Measurements from ENCODE around the gene LIM2. TPM values are rescaled to one million over a fixed set of nuclear protein-coding genes. Genes with fewer than 3 reads are reported as not detected.
A peak's percentile ranks its signal among the peaks of the same experiment; 100 is the strongest.
"Not testable (repeated sequence)": the region's sequence is repeated elsewhere in the genome, so short reads cannot be mapped to it uniquely, and the experiment has no call there.

LIM2 gene, protein sequence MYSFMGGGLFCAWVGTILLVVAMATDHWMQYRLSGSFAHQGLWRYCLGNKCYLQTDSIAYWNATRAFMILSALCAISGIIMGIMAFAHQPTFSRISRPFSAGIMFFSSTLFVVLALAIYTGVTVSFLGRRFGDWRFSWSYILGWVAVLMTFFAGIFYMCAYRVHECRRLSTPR
- not detected for total RNA-seq

DNA sequence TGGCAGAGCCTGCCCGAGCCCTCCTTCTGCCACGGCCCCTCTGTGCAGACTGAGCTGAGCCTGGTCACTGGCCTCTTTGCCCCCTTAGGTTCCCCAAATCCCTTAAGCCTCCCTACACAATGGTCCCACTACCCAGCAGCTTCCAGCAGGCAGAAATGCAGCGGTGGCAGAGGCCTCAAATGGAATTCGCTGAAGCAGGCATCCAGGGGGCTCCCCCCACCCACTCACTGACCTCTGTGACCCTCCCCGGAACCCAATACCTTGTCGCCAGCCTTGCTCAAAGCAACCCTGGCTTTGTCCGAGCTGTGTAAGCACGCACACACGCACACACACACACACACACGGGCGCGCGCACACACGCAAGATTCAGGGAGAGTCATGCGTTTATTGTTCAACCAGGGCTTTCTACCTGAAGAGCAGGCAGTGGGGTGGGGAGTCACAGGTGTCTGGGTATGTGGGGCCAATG, at the start of gene LIM2:
Gene LIM2 (minus strand): TSS at position 51 of the 466 bp plus-strand sequence. CDS start 531 bp downstream, outside the sequence.
- no peaks in the 10 kb centered on the region for H3K27me3 Mint-ChIP-seq
- H3K4me1 Mint-ChIP-seq, result peaks cover 33% of the 10 kb centered on the region
- peak within 1 kb of the TSS; percentile 48 for H3K27ac Mint-ChIP-seq
- no peaks in the 10 kb centered on the region for H3K9me3 Mint-ChIP-seq
- DNase-seq, result no peak
- ChIA-PET POLR2A (interaction anchor here (0.8 to 1.0 kb wide), 2 partner anchors 16 to 17 kb away, joined by 4 read pairs; partner anchors contain the start of gene NKG7), CTCF (interaction anchor here (1.2 kb wide), 1 partner anchor 15 kb away, joined by 3 read pairs; the partner anchor contains the start of gene NKG7)
- no peak within 1 kb of the TSS for H3K4me3 Mint-ChIP-seq
- no peaks in the 10 kb centered on the region for H3K36me3 Mint-ChIP-seq (ENCODE audit: low read depth)

DNA sequence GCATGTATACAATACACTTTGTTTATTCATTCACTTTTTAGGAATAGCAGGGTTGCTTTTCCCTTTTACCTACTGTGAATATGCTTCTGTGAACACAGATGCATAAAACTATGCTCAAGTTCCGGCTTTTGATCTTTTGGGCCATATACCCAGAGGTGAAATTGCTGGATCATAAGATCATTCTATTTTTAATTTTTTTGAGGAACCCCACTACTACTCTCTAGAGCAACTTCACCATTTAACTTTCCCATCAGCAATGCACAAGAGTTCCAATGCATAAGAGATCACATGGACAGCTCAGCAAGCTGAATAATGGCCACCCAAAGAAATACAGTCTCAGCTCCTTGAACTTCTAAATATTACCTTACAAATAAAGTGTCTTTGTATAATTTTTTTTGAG, 46.7 kb upstream of the LIM2 start:
- Mint-ChIP-seq H3K27me3 (peaks cover 19% of the 10 kb centered on the region), H3K9me3 (no peaks in the 10 kb centered on the region), H3K27ac (no peak overlapping the region), H3K4me3 (no peak overlapping the region), H3K36me3 (ENCODE audit: low read depth) (no peaks in the 10 kb centered on the region), H3K4me1 (peaks cover 10% of the 10 kb centered on the region)
- CTCF ChIA-PET, result interaction anchor here (0.6 kb wide), 1 partner anchor 14 kb away, joined by 3 read pairs; no protein-coding TSS in a partner anchor
- no peak for DNase-seq
- POLR2A ChIA-PET, result no interaction called here

DNA sequence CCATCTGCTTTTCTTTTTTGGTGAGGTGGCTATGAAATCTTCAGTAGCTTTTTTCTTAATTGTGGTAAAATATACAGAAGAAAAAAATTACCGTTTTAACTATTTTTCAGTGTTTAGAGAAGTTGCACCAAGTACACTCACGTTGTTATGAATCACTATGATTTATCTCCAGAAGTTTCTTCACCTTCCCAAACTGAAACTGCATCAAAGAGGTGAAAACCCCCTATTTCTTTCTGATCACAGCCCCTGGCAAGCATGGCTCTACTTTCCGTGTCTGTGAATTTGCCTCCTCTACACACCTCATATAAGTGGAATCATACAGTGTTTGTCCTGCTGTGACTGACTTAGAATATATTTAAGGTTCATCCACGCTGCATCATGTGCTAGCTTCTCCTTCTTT, 45.3 kb upstream of the LIM2 start:
- no peak for DNase-seq
- Mint-ChIP-seq H3K27me3 (peaks cover 20% of the 10 kb centered on the region), H3K36me3 (ENCODE audit: low read depth) (no peaks in the 10 kb centered on the region), H3K4me1 (no peaks in the 10 kb centered on the region), H3K4me3 (no peak overlapping the region), H3K9me3 (no peaks in the 10 kb centered on the region), H3K27ac (no peak overlapping the region)
- POLR2A ChIA-PET, result no interaction called here
- CTCF ChIA-PET, result no interaction called here

DNA sequence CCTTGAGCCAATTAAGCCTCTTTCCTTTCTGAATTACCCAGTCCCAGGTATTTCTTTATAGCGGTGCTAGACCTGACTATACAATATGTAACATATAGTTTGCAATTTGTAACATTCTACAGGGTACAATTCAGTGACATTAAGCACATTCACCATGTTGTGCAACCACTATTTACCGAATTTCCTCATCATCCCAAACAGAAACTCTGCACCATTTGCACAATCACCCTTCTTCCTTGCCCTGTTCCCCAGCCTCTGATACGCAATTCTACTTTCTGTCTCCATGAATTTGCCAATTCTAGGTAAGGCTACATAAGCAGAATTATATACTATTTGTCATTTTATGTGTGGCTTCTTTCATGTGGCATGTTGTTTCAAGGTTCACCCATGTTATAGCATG, 43.4 kb upstream of the LIM2 start:
- no peaks in the 10 kb centered on the region for H3K4me1 Mint-ChIP-seq
- H3K27me3 Mint-ChIP-seq, result peaks cover 16% of the 10 kb centered on the region
- POLR2A ChIA-PET, result no interaction called here
- H3K4me3 Mint-ChIP-seq, result no peak overlapping the region
- DNase-seq, result no peak
- no peaks in the 10 kb centered on the region for H3K36me3 Mint-ChIP-seq (ENCODE audit: low read depth)
- CTCF ChIA-PET, result no interaction called here
- H3K9me3 Mint-ChIP-seq, result no peaks in the 10 kb centered on the region
- H3K27ac Mint-ChIP-seq, result no peak overlapping the region

DNA sequence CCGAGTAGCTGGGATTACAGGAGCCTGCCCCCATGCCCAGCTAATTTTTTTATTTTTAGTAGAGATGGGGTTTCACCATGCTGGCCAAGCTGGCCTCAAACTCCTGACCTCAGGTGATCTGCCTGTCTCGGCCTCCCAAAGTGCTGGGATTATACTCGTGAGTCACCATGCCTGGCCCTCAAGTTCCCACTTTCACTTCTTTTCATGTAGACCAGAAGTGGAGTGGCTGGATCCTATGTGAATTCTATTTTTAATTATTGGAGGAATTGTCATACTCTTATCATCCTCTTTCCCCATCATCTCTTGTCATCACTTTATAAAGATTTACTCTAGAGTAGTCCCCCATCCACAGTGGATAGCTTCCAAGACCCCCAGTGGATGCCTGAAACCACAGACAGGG, 42.4 kb upstream of the LIM2 start:
- no peaks in the 10 kb centered on the region for H3K36me3 Mint-ChIP-seq (ENCODE audit: low read depth)
- no peaks in the 10 kb centered on the region for H3K9me3 Mint-ChIP-seq
- H3K4me1 Mint-ChIP-seq, result no peaks in the 10 kb centered on the region
- POLR2A ChIA-PET, result no interaction called here
- no peak for DNase-seq
- H3K4me3 Mint-ChIP-seq, result no peak overlapping the region
- peaks cover 10% of the 10 kb centered on the region for H3K27me3 Mint-ChIP-seq
- CTCF ChIA-PET, result no interaction called here
- H3K27ac Mint-ChIP-seq, result no peak overlapping the region

DNA sequence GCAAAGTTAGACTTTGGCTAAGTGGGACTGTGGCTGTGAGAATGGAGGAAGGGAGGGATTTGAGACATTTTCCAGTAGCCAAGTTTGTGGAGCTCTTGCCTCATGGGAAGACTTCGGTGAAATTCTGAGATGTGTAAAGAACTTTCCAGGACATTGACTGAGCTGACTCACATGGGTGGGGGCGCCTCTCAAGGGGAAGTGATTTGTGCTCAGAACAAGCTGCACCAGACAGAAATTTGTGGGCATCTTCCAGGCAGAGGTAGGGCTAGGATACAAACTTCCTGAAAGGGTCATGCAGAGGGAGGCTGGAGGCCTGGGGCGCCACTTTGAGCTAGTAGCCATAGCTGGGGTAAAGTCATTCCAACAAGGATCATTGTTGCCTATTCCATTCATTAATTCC, 39.4 kb upstream of the LIM2 start:
- no peaks in the 10 kb centered on the region for H3K36me3 Mint-ChIP-seq (ENCODE audit: low read depth)
- H3K4me3 Mint-ChIP-seq, result no peak overlapping the region
- H3K27ac Mint-ChIP-seq, result no peak overlapping the region
- POLR2A ChIA-PET, result no interaction called here
- H3K4me1 Mint-ChIP-seq, result no peaks in the 10 kb centered on the region
- CTCF ChIA-PET, result interaction anchor here (0.8 to 1.2 kb wide), 2 partner anchors 11 to 379 kb away, joined by 3 to 7 read pairs; no protein-coding TSS in a partner anchor
- DNase-seq, result no peak
- H3K9me3 Mint-ChIP-seq, result no peaks in the 10 kb centered on the region
- peaks cover 8% of the 10 kb centered on the region for H3K27me3 Mint-ChIP-seq

DNA sequence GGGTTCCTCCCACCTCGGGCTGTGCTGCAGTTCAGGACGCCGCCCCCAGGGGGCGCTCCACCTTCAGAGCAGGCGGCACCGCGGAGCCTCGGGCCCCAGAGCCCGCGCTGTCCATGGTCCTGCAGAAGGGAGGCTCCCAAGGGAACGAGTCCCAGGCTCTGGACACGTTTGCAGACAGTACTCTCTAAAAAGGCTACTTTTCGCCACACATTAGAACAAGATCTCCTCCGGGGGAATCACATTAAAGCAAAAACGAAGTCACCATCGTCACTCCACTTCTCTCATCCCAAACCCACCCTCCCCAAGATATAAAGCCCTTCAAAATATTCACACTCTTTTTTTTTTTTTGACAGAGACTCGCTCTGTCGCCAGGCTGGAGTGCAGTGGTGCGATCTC, 34.3 kb upstream of the LIM2 start:
- POLR2A ChIA-PET, result interaction anchor here (2.2 kb wide), 1 partner anchor 27 kb away, joined by 8 read pairs; no protein-coding TSS in a partner anchor
- CTCF ChIA-PET, result interaction anchor here (0.6 to 5.0 kb wide), 21 partner anchors 14 to 266 kb away, joined by 3 to 57 read pairs (median 4); partner anchors contain the start of genes ETFB and NKG7
- Mint-ChIP-seq H3K27ac (no peak overlapping the region), H3K9me3 (no peaks in the 10 kb centered on the region), H3K4me3 (no peak overlapping the region), H3K36me3 (ENCODE audit: low read depth) (no peaks in the 10 kb centered on the region), H3K4me1 (peaks cover 9% of the 10 kb centered on the region), H3K27me3 (peaks cover 24% of the 10 kb centered on the region)
- peak; percentile 88 for DNase-seq

DNA sequence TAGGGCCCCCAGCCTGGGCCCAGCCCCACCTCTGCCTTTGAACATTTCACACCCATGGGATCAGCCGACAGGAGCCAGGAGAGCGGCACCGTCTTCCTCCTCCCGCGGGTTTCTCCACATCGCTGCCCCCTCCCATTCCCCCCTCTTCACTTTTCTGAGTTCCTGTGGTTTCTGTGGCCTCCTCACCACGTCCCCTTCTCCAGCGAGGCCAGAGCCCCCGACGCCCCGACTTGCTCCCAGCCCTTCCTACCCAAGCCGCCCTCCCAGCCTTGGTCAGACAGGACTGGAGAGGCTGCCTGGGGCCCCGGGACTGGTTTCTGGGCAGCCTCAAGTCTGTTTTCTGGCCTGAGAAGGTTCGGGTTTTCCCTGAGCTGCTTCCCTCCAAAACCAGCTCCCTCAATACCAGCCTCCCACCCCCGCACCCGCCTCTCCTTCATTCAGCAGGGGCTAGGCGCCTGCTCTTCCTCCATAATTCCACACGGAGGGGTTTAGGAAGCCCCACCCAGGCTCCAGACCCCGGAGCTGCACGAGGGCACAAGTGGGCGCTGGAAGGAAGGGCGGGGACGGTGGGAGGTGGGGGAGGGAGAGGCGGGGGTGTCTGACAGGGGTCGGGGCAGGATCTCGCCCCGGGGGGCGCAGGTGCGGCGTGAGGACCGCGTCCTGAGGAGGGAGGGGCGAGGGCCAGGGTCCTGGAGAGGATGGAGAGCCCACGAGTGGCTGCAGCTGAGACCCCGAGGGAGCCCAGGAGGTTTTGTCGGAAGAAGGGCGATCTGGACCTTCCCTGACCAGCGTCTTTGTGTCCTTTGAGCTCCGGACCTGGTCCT, 33.7 kb upstream of the LIM2 start:
- CTCF ChIA-PET, result interaction anchor here (0.6 to 5.0 kb wide), 25 partner anchors 14 to 285 kb away, joined by 3 to 57 read pairs (median 4); partner anchors contain the start of genes ETFB and NKG7
- H3K27ac Mint-ChIP-seq, result no peak overlapping the region
- peaks cover 12% of the 10 kb centered on the region for H3K4me1 Mint-ChIP-seq
- no peak overlapping the region for H3K4me3 Mint-ChIP-seq
- POLR2A ChIA-PET, result interaction anchor here (2.2 kb wide), 1 partner anchor 27 kb away, joined by 8 read pairs; no protein-coding TSS in a partner anchor
- H3K36me3 Mint-ChIP-seq (ENCODE audit: low read depth), result no peaks in the 10 kb centered on the region
- peaks cover 21% of the 10 kb centered on the region for H3K27me3 Mint-ChIP-seq
- H3K9me3 Mint-ChIP-seq, result no peaks in the 10 kb centered on the region
- DNase-seq, result no peak

DNA sequence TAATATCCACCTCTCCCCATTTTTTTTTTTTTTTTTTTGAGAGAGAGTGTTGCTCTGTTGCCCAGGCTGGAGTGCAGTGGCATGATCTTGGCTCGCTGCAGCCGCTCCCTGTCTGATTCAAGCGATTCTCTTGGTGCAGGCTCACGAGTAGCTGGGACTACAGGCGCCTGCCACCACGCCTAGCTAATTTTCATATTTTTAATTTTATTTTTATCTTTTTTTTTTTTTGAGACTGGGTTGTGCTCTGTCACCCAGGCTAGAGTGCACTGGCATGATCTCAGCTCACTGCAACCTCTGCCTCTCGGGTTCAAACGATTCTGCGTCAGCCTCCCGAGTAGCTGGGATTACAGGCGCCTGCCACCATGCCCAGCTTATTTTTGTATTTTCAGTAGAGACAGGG, 32.7 kb upstream of the LIM2 start:
- H3K9me3 Mint-ChIP-seq; H3K36me3 Mint-ChIP-seq (ENCODE audit: low read depth); H3K4me3 Mint-ChIP-seq; DNase-seq; H3K27ac Mint-ChIP-seq: not testable (repeated sequence)
- ChIA-PET POLR2A (interaction anchor here (2.2 kb wide), 1 partner anchor 26 kb away, joined by 8 read pairs; no protein-coding TSS in a partner anchor), CTCF (interaction anchor here (0.7 to 5.0 kb wide), 14 partner anchors 13 to 243 kb away, joined by 3 to 57 read pairs (median 6); partner anchors contain the start of genes ETFB and NKG7)
- Mint-ChIP-seq H3K27me3 (peaks cover 21% of the 10 kb centered on the region), H3K4me1 (peaks cover 12% of the 10 kb centered on the region)

DNA sequence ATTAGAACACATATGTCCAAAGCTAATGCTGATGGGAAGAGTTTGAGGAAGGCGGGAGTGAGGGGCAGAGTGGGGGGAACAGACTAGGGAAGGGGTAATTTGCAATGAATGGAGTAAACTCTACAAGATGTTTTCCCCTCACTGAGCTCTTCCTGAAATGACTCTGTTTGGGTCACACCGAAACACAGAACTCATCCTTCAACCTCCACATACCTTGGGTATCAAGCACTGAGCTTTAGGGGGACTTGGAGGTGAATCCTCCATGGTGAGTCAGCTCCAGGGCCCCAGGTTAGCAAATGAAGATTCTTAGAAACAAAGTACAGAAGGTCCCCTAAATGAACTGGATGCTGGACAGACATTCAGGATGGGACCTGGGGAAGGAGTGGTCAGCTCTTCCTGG, 30.9 kb upstream of the LIM2 start:
- Mint-ChIP-seq H3K9me3 (no peaks in the 10 kb centered on the region), H3K36me3 (ENCODE audit: low read depth) (no peaks in the 10 kb centered on the region), H3K4me3 (no peak overlapping the region), H3K27me3 (peaks cover 20% of the 10 kb centered on the region), H3K4me1 (peaks cover 12% of the 10 kb centered on the region), H3K27ac (no peak overlapping the region)
- POLR2A ChIA-PET, result interaction anchor here (2.9 kb wide), 1 partner anchor 24 kb away, joined by 20 read pairs; no protein-coding TSS in a partner anchor
- no peak for DNase-seq
- CTCF ChIA-PET, result interaction anchor here (1.0 to 5.0 kb wide), 7 partner anchors 11 to 242 kb away, joined by 3 to 57 read pairs (median 6); no protein-coding TSS in a partner anchor

DNA sequence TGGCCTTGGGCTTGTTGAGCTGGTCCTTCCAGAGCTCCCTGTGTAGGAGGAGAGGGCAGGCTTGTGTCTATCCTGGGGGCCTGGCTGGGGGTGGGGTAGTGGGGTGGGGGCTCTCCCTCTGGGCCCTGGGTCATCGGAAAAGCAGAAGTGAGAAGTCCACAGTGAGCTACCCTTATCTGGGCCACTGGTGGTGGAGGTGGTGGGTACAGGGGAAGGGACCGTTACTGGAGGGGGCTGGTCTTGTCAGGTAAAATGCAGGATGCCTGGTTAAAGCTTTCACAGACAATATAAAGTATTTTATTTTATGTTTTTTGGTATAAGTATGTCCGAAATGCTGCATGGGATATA, 30.0 kb upstream of the LIM2 start:
- no peak for DNase-seq
- Mint-ChIP-seq H3K36me3 (ENCODE audit: low read depth) (no peaks in the 10 kb centered on the region), H3K9me3 (no peaks in the 10 kb centered on the region), H3K27me3 (peaks cover 20% of the 10 kb centered on the region), H3K4me1 (peaks cover 12% of the 10 kb centered on the region), H3K27ac (no peak overlapping the region), H3K4me3 (no peak overlapping the region)
- ChIA-PET POLR2A (interaction anchor here (1.1 to 2.9 kb wide), 3 partner anchors 23 to 67 kb away, joined by 4 to 20 read pairs (median 6); partner anchors contain the start of gene NKG7), CTCF (interaction anchor here (0.6 to 2.4 kb wide), 10 partner anchors 10 to 243 kb away, joined by 3 to 9 read pairs (median 4); no protein-coding TSS in a partner anchor)

DNA sequence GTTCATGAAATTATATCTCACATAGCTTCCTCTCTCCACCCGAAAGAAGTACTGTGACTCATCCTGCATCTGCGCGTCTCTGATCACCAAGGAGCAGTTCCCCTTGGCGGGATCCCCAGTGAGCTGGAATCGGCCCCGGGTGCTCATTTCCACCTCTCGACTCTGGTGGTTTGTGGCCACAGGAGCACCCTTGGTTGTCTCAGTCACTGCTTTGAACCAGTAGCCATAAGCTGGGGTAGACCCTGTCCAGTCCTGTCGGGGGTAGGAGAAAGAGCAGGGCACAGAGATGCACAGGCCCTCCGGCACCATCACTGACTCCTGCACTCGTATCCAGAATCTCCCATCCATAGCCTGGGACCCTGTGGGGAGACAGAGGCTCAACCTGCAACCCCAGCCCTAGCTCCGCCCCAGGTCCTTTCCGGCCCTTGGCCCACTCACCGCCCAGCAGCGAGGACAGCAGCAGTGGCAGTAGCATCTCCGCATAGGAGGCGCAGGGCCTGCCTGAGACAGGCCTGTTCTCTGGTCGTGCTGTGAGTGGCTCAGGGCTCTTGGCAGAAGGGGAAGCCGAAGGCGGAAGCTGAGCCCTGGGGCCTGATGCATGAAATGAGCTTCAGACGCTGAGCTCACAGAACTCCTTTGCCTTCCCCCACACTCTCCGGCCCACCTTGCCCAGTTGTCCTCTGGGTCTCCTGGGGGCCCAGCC, 29.5 kb upstream of the LIM2 start, which contains the start of gene SIGLEC10:
Gene SIGLEC10 (minus strand): TSS at position 536 of the 703 bp plus-strand sequence. CDS start 61 bp downstream, at position 475.
- Mint-ChIP-seq H3K4me3 (no peak within 1 kb of the TSS), H3K27me3 (peaks cover 20% of the 10 kb centered on the region)

More for the DNA sequence above, 29.5 kb upstream of the LIM2 start, which contains the start of gene SIGLEC10:
- peaks cover 12% of the 10 kb centered on the region for H3K4me1 Mint-ChIP-seq
- CTCF ChIA-PET, result interaction anchor here (0.6 to 2.4 kb wide), 10 partner anchors 9 to 240 kb away, joined by 3 to 9 read pairs (median 4); no protein-coding TSS in a partner anchor
- peak; percentile 29 for DNase-seq
- H3K36me3 Mint-ChIP-seq (ENCODE audit: low read depth), result no peaks in the 10 kb centered on the region
- POLR2A ChIA-PET, result interaction anchor here (1.1 to 2.9 kb wide), 3 partner anchors 23 to 66 kb away, joined by 4 to 20 read pairs (median 6); partner anchors contain the start of gene NKG7
- H3K27ac Mint-ChIP-seq, result no peak within 1 kb of the TSS
- H3K9me3 Mint-ChIP-seq, result no peaks in the 10 kb centered on the region

Data from activated CD4-positive, alpha-beta memory T cell treated with anti-CD3 and anti-CD28 coated beads, Interleukin-2, amount 10 ng/mL, durations not matched to agents 7 days and 5 days (primary cell).